ENCODE results near the gene PCGF1.
A peak's percentile ranks its signal among the peaks of the same experiment; 100 is the strongest.

Gene PCGF1

DNA sequence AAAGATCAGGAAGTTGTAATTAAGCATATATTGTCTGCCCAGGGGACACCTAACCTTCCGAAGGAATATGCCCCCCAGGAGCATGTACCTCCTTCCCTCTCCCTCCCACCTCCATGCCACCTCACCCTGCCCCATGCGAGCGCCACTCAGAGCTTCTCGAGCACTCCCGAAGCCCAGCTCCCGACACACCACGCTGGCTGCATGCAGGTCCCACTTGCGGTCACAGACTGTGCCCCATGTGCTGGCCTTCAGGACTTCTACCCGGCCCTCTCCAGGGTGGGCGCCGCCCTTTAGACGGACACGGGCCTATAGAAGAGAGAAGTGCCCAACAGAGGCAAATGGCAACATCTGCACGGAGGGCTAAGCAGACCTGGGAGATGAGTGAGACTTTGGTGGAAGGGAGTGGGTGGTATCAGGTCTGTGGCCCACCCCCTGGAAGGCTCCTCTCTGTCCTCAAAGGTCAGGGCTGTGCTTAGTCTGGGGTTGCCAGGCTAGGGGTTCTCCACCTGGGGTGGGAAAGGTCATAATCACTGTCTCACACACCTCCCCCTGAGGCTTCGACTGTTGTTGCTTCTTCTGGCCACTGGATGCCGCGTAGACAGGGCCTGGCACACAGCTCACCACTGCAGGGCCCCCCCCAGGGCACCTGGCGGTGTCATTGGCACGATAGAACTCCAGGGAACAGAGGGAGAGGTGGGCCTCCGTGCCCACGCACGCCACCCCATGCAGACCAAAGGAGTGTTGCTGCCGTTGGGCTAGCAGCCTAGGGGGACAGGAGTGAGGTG is 28.9 kb upstream of the PCGF1 start:
- DNase-seq: no peak

DNA sequence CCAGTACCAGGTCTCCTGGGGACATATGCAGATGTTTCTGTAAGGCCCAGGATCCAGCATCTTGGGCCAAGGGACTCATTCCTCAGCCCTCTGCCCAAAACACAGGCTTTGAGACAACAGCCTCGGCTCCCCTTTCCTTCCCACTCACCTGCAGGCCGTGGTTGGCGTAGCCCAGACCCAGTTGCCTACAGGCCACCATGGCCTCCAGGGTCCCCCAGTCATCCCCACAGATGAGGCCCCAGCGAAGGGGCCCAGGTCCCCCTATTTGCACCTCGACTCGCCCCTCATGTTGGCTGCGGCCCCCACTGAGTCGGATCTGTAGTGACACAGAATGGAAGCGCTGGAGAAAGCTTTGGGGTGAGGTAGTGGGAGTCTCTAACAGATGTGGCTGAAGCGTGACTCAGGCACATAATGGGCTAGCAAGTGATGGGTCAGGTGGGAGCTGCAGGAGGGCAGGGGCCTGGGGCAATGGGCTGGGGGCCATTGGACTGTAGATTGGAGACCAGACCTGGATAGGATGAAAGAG is 28.0 kb upstream of the PCGF1 start:
- DNase-seq: no peak

DNA sequence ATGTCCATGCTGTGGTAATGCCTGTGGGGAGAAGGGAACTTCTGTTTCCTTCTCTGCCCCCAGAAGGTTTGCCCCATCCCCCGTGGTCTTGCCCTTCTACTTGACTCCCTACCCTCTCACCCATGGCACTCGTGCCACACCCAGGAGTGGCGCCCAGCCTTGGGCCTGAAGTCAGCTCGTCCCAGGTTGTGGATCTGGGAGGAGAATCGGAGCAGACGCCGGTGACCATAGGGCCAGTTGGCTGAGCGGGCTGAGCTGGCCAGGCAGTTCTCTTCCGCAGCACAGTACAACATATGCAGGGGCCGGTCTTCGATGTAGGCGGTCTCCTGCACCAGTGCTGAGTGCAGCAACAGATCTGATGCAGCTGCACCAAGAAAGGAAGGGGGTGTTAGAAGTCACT is 26.9 kb upstream of the PCGF1 start:
- DNase-seq: no peak

DNA sequence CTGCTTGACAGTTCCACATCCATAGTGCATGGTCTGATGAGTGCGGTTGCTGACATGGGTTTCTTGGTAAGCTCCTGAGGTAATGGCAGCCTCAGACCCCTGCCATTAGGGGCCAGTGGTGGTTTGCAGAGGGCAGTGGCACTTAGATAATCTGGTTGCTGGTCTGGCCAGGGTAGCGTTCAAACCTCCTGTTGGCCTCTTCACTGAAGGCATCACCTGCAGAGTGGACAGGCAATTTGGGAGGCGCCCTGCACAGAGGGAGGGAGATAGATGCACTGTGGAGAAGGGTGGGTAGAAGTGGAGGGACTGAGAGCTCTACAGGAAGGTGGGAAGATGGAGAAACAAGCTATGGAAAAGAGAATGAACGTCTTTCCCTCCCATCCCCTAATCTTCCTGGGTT is 26.0 kb upstream of the PCGF1 start:
- DNase-seq: no peak

DNA sequence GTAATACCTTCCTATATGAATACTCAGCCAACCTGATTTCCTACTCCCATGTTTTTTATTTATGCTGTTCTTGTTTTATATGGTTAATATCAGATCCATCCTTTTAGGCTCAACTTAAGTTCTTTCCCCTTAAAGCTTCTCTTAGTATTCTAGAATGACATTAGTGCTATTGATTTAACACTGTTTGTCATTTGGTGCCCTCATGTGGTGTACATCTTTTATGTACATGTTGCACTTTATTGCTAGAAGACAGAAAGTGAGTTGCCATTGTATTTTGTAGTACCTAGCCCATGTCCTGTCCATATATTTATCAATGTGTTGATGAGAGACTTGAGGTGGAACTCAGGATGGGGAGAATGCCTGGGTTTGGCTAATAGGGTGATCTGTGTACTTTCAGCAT is 24.7 kb upstream of the PCGF1 start:
- DNase-seq: no peak

DNA sequence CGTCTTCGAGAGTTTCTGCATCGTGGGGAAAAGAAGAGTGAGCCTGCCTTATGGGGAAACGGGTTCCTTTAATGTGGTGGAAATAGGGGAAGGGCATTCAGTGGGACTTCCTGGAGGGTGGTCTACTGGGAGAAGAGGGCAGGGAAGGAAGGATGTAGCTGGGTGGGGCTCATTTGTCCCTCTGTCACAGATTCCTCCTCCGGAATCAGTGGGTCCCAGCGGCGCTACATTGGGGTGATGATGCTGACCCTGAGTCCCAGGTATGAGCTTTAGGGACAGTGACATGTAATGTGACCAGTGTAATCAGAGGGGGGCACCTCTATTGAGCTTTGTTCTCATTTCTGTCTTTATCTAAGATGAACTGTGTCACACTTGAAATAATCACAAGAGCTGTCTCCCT is 24.2 kb upstream of the PCGF1 start:
- DNase-seq: no peak

DNA sequence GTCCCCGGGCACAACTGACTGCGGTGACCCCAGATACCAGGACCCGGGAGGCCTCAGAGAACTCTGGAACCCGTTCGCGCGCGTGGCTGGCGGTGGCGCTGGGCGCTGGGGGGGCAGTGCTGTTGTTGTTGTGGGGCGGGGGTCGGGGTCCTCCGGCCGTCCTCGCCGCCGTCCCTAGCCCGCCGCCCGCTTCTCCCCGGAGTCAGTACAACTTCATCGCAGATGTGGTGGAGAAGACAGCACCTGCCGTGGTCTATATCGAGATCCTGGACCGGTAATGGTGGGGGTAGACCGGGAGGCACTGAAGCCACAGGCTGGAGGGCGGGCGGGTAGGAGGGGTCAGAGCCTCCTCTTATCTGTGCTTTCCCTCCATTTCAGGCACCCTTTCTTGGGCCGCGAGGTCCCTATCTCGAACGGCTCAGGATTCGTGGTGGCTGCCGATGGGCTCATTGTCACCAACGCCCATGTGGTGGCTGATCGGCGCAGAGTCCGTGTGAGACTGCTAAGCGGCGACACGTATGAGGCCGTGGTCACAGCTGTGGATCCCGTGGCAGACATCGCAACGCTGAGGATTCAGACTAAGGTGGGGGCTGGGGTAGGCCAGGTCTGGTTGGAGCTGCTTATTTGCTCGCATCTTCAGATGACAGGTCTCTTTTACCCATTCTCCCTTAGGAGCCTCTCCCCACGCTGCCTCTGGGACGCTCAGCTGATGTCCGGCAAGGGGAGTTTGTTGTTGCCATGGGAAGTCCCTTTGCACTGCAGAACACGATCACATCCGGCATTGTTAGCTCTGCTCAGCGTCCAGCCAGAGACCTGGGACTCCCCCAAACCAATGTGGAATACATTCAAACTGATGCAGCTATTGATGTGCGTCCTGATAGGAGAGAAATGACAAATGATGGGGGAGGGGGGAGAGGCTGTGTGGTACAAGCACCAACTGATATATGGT is 23.0 kb upstream of the PCGF1 start:
- DNase-seq: no peak

DNA sequence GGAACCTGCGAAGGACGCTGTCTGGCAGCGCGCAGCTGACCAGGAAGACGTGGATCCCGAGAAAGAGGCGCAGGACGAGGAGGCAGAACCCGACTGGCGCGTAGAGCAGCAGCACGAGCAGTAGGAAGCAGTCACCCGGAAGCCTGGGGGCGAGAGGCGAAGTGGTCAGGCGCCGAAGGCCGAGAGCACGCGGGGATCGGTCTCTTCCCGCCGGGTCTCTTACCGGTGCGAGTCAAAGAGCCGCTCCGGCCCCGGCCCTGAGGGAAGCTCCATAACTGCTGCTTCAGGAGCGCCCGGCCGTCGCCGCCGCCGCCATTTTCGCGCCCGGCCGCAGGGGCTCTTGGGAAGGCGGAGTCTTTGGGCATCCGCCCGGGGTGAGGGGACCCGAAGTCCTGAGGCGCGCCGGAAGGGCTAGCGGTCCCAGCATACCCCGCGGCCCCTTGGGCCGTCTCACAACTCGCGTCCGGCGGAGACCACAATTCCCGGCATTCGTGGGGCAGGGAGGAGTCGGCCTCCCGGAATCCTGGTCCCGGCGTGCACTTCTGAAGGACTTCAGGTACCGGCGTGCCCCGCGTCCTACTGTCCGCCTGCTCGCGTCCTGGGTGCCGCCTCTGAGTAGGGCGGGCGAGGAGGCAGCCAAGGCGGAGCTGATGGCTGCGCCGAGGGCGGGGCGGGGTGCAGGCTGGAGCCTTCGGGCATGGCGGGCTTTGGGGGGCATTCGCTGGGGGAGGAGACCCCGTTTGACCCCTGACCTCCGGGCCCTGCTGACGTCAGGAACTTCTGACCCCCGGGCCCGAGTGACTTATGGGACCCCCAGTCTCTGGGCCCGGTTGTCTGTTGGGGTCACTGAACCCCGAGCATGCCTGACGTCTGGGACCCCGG is 22.1 kb upstream of the PCGF1 start, which contains the start of the genes AUP1 and HTRA2:
AUP1 (minus strand) TSS at position 350 of the 882 bp plus-strand sequence; CDS start at position 273, 77 bp downstream.
HTRA2 (plus strand) TSS at position 577 of the 882 bp plus-strand sequence; CDS start at position 651, 74 bp downstream.
- peak; percentile 81 for DNase-seq

DNA sequence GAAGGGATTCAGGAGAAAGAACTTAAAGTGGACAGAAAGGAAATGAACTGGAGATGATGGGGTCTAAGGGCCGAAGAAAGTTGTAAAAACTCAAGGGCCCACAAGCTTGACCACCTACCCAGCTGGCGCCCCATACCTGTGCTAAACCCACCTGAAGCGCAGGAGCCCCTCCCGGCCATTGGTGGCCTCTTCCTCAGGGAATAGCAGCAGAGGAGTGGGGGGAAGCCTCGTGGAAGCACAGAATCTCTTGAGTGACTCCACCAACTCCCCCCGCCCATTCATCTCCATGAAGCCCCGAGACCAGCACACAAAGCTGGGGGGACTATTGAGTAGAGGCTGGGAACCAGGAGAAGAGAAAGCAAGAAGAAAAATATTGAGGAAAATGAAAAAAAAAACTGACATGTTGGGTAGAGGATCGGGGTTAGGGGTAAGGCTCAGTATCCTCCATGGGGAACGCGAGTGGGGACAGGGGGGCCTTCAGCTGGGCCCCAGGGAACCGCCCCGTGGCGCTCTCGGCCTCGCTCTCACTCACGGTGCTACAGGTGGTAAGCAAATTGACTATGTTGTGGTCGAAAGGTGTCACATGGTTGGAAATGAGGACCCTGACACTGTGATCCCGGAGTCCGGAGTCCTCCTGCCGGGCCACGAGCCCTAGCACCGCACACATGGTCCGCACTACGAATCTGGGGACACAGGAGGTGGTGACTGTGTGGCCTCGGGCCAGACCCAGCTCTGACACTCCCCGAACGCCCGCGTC is 21.3 kb upstream of the PCGF1 start:
- DNase-seq: no peak

DNA sequence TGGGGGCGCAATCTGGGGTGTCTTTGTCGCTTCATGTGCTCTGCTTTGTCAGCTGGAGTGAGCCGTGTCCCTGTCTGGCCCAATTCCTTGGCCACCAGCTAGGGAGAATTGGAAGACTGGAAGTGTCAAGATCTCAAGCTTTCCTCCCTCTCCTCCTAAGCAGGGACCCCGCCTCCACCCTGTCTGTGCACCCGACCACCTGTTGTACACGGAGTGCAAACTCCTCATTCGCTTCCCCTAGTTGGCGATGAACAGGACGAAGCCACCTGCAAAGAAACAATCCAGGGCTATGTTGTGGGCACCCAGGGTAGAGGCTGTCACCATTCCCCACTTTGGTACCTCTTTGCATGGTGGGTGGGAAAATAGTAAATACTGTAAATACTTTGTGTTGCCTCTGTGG is 20.2 kb upstream of the PCGF1 start:
- no peak for DNase-seq

DNA sequence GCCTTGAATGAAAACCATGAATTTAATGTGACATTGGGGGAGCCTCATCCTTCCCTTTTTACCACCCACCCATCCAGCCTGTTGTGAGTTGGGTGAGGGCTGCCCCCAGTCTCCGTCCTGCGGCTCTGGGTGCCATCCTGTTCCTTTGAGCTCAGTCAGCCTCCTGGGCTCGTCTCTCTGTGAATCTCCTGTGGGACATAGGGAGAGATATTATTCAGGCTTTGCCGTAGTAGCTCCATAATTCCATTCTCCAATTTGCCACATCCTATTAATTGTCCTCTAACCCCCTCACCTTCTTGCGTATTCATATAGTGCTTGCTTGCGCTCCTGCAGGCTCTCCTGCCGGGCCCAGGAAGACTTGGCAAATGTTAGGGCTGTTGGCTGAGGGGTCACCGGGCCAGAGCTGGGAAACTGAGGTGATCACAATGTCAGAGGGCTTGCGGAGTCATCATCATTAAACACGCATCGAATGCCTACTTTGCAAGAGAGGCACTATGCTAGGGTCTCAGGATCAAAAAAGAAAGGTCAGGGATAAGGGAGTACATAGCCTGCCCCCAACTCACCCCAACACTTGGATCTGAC is 19.2 kb upstream of the PCGF1 start:
- no peak for DNase-seq

DNA sequence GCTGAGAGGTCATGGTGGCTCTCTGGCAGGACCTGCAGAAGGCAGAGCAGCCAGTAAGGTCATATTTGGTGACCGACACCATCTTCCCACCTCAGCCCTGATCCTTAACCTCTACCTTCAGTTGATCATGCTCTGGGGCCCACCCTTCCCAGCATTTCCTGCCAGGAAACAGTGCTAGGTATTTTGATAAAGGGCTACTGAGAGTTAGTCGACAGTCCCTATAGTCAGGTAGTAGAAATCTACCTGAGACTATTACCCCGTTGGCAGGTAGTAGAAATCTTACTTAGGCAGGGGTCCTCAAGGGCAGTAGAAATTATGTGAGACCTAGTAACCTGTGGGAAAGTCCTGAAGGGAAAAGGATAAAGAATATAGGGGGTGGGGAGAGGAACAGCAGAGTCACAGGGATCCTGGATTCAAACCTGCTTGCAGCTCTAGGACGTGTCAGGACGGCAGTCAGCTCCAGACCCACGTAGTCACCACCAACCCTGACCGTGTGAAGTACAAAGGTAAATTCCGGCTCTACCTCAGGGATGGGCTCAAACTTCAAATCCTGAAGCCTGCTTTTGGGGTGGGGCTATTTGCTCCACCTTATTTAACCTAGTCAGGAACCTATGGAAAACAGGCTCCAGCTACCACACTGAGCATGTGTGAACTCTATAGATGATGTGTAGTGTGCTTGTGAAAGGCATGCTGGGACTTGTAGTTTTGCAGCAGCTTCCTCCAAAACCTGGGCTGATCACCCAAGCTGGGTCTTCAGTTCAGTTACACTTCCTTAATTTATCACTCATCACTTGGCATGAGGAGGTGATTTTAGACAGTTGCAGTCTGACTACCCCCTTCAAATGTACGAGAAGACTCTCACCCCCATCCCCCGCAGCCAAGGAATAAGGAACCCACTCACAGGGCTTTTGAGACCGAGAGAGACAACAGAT is 18.5 kb upstream of the PCGF1 start, which contains the start of gene DQX1:
DQX1 (minus strand) TSS at position 515 of the 932 bp plus-strand sequence; CDS start at position 13, 502 bp downstream.
- no peak for DNase-seq

DNA sequence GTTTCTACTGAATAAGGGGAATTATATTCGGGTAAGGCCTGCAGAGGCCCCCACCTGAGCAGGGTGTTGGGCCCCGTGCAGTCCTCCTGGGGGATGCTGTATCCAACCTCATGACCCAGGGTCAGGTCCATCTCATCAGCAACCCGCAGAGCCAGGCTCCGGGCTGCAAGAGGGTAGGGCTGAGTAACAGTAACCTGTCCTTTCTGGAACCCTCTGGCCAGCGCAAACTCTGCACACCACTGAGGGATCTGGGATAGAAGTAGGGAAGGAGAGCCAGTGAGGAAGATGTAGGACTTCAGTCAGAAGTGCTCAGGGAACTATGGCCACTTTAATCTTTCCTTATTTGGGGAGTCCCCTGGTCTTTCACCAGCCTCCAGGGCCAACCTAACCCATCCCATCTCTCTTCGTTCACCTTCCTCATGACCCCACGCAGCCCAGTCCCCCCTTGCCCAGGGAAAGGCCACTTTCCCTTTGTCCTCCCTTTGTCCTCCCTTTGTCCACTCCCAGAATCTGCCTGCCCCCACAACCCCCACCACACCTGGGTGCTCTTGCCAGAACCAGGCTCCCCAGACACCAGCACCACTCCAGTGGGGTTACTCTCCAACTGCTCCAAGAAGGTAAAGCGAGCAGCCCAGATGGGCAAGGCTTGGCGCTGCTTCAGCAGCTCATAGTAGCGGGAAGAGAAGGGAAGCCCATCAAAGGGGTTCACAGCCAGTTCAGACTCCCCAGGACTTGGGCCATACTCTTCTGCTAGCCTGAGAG is 17.6 kb upstream of the PCGF1 start:
- no peak for DNase-seq

DNA sequence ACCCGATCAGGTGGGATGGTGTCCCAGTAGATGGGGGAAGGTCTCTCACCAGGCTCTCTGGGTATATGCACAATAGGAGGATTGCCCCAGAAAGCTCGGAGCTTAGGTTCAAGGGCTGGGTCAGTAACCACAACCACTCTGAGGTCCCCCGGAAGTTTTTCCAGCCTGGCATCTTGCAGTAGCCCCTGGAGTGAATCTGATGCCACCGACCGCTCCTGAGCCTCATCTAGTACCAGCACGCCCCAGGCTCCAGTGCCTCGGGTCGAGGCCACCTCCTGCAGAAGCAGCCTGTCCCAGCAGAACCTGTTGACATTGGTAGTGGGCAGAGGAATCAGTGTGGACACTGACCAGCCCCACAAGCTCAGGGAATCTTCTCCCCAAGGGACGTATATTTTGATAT is 16.5 kb upstream of the PCGF1 start:
- DNase-seq: no peak

DNA sequence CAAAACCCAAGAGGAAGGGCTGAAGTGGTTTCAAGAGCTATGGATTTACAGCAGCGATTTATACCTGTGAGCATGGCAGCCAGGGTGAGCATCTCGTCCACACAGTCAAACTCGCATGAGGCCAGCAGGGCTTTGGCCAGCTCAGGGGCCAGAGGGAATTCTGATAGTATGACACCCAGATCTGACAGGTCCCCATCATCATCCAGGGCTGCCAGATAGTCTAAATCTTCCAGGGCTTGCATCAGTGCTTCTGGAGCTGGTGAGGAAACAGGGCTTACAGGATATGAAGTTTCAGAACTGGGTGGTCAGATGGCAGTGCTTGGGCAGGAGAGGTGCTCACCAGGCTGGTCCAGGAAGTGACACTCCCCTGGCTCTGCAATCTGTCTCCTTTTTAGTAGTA is 15.0 kb upstream of the PCGF1 start:
- DNase-seq: no peak

DNA sequence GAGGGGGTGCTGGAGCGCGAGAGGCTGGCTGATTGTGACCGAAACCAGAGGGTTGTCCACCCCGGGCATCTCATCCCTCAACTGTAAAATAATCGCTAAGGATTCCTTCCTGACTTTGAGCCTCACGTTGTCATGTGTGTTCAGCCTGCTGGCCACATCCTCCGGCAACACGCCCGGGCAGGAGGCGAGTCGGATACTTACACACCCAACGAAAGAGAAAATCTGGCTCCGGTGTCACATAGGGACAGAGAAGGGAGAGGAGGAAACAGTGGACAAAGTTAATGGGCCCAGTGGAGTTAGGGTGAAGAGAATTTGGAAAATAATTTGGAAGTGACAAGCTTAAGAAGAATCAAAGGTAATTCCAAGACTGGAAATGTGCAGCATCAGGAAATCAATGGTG is 9.2 kb upstream of the PCGF1 start:
- no peak for DNase-seq

DNA sequence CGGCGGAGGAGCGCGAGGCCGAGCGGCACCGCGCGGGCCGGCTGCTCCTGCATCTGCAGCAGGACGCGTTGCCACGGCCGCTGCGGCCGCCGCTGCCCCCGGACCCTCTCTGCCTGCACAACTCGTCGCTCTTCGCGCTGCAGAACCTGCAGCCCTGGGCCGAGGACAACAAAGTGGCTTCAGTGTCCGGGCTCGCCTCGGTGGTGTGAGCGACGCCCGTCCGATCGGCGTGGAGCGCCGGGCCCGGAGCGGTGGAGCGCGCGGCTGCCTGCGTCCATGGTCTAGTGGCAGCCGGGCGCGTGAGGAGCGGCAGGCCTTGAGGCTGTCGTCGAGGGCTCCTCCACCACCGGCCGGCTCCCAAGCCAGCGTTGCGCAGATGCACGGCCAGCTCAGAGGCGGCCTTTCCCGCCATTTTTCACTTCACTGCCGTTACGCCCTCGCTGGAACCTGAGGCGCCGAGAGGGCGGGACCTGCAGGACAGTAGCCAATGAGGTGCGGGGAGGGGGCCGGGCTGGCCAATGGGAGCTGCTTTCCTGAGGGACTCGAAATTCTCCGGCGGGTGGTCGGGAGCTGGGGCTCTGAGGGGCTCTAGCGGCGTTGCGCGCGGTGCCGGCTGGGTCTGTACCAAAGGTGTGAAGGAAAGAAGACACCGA is 8.6 kb upstream of the PCGF1 start:
- no peak for DNase-seq

DNA sequence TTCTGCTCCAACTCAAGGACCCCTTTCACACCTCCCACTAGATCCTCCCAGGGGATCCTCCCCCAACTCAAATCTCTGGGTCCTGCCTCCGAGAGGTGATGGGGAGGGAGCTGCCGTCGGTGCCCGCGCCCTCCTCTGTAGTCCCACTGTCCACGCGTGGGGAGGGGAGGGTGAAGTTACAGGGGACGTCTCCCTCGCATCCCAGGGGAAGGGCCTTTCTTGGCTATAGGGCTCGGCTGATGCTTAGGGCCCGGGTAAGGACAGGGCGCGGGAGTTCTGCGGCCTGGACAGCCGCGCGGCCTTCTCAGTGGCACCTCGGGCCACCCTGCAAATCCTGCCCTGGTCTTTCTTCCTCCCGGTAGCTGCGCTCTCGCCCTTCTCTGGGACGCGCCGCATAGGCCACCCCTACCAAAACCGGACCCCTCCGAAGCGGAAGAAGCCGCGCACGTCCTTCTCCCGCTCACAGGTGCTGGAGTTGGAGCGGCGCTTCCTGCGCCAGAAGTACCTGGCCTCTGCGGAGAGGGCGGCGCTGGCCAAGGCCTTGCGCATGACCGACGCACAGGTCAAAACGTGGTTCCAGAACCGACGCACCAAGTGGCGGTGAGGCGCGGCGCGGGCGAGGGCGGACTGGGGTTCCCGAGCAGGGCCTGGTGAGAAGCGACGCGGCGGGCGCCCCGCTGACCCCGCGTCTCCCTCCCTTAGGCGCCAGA is 7.9 kb upstream of the PCGF1 start:
- no peak for DNase-seq
